Measurements from ENCODE around the gene MYH4.

MYH4 gene

DNA sequence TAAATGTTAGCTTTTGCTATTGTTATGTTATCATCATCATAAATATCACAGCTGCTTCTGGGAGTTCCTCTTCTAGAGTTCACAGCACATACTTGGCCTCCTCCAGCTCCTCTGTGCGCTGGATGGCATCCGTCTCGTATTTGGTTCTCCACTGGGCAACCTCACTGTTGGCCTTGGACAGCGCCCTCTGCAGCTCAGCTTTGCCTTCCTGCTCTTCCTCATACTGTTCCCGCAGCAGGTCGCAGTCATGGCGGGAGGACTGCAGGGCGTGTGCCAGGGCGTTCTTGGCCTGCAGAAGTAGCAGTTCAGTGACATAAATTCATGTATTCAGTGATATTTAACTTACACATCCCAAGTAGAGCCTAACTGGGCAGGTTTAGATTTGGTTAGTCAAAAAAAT, 71.0 kb downstream of the MYH4 start:
- TF ChIP-seq, protein P1, sequence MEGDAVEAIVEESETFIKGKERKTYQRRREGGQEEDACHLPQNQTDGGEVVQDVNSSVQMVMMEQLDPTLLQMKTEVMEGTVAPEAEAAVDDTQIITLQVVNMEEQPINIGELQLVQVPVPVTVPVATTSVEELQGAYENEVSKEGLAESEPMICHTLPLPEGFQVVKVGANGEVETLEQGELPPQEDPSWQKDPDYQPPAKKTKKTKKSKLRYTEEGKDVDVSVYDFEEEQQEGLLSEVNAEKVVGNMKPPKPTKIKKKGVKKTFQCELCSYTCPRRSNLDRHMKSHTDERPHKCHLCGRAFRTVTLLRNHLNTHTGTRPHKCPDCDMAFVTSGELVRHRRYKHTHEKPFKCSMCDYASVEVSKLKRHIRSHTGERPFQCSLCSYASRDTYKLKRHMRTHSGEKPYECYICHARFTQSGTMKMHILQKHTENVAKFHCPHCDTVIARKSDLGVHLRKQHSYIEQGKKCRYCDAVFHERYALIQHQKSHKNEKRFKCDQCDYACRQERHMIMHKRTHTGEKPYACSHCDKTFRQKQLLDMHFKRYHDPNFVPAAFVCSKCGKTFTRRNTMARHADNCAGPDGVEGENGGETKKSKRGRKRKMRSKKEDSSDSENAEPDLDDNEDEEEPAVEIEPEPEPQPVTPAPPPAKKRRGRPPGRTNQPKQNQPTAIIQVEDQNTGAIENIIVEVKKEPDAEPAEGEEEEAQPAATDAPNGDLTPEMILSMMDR (IDR thresholded peaks at IDR 0.05; ENCODE audit: low read depth, low read length), result peak; percentile 28; the same call in 1 of the 2 replicates
- peaks cover 2% of the 10 kb centered on the region for H3K27me3 ChIP-seq (ENCODE audit: insufficient read depth, low read depth, severe bottlenecking)
- H3K9me3 ChIP-seq (ENCODE audit: severe bottlenecking), result no peaks in the 10 kb centered on the region
- H3K4me3 ChIP-seq (ENCODE audit: low read depth, low read length), result no peak overlapping the region
- no peak overlapping the region for H3K27ac ChIP-seq
- H3K36me3 ChIP-seq, result no peaks in the 10 kb centered on the region
- peak; percentile 10 for DNase-seq

- H3K9me3 ChIP-seq (ENCODE audit: severe bottlenecking), result no peaks in the 10 kb centered on the region
- no peak overlapping the region for H3K4me3 ChIP-seq (ENCODE audit: low read depth, low read length)
- H3K27ac ChIP-seq, result no peak overlapping the region
- no peaks in the 10 kb centered on the region for H3K36me3 ChIP-seq
- TF ChIP-seq, protein P1 (IDR thresholded peaks at IDR 0.05; ENCODE audit: low read depth, low read length), result no peak
- H3K27me3 ChIP-seq (ENCODE audit: insufficient read depth, low read depth, severe bottlenecking), result peaks cover 2% of the 10 kb centered on the region
- DNase-seq, result no peak
Measured at GRCh38 chr17:10396524-10397163, 72.7 kb downstream of the MYH4 start.

- Histone ChIP-seq H3K27me3 (ENCODE audit: insufficient read depth, low read depth, severe bottlenecking) (peaks cover 2% of the 10 kb centered on the region), H3K36me3 (no peaks in the 10 kb centered on the region), H3K27ac (no peak overlapping the region), H3K9me3 (ENCODE audit: severe bottlenecking) (no peaks in the 10 kb centered on the region), H3K4me3 (ENCODE audit: low read depth, low read length) (no peak overlapping the region)
- DNase-seq, result no peak
- TF ChIP-seq, protein P1 (IDR thresholded peaks at IDR 0.05; ENCODE audit: low read depth, low read length), result no peak
Measured at GRCh38 chr17:10394201-10394887, 75.0 kb downstream of the MYH4 start.
